Dedifferentiated amniotic fluid mesenchymal stem cell (primary cell): ENCODE data around the gene KLF11.

Experiments
- DNase-seq: peaks from one replicate; pipeline ENCODE4 v3.0.0-alpha.2; 2016; ENCODE audit errors: extremely low spot score

The KLF11 gene

DNA sequence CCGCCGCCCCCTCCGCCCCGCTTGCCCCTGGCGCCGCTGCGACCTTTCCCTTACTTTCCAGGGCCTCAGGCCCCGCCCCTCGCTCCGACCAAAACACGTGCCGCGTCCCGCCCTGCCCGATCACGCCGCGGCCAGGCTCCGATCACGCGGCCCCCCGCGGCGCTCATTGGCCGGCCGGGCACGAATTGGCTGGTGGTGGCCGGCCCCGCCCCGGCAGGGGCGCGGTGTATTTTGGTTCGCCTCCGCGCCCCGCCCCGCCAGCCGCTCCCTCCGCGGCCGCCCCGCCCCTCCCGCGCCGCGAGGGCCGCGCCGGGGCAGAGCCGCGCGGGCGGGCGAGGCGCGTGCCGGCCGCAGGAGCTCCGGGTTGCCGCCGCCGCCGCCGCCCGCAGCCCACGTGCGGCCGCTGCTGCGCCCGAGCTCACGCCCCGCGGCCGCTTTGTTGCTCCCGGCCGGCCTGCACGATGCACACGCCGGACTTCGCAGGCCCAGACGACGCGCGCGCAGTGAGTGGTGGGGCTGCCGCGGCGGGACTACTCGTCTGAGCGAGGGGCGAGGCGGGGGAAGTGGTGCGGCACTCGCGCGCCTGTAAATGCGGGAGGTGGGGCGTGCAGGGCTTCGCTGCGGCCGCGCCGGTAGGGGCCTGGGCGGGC lies at the start of gene KLF11:
KLF11 (plus strand) TSS at position 295 of the 650 bp plus-strand sequence; CDS start at position 462, 167 bp downstream.
- peak; percentile 75 for DNase-seq

GRCh38 chr2:9994462-9994861 lies 48.9 kb upstream of the KLF11 start:
- no peak for DNase-seq

DNA sequence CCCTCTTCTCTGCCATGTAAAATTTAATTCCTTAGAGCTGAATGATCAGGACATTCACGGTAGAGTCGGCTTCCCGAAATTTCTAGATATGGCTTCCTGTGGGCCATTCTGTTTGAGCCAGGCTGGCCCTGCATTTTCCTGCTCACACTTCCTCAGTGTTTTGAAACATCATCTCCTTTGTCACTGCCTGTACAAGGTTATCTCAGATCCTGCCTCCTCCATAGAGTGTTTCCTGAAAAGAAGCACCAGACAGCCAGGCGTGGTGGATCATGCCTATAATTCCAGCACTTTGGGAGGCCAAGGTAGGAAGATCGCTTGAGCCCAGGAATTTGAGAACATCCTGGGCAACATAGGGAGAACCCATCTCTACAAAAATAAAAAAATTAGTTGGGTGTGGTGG lies 48.3 kb upstream of the KLF11 start:
- no peak for DNase-seq

DNA sequence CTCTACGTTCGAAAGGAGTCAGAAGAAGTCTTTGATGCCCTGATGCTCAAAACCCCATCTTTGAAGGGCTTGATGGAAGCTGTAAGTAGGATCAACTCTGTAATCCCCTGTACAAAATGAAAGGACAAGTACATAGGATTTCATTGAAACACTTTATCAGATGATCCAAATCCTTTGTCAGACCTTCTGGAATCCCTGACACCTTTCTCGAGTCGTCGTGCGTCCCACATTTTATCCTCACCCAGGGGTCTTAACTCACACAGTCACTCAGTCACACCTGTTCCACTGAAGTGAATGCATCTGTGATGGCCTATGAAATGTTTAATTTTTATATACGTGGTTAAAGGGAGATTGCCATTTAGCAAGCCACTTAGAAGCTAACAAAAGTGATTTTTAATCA lies 47.0 kb upstream of the KLF11 start:
- no peak for DNase-seq

- no peak for DNase-seq
Measured at GRCh38 chr2:9997936-9998335, 45.4 kb upstream of the KLF11 start.

DNA sequence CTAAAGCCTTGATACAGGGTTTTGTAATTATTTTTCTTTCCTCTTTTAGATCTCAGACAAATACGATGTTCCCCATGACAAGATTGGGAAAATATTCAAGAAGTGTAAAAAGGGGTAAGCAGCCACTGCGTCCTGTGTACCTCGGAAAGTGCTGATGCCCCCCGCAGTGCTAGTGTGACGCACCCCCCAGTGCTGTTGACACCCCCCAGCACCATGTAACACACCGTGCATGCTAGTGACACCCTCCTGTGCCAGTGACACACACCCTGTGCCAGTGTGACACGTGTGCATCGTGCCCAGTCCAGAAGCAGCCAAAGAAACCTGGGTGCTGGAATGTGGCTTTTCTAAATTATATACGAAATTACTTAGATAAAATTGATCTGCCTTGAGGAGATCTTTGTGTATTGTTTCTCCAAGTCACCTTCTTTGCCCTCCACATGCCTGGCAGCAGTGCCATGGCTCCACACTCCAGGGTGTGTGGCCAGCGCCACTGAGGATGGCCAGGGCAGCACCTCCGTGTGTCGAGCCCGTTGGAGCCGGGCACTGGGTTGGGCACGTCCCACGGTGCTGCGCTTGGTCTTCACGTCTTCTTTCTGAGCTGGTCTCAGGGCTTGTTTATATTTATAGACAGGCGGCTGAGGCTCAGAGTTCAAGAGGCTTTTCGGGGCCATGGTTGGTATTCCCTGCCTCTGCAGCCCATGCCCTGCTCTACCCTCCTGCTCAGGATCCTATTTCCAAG lies 44.3 kb upstream of the KLF11 start:
- no peak for DNase-seq

- no peak for DNase-seq
Measured at GRCh38 chr2:9999693-10000092, 43.7 kb upstream of the KLF11 start.

DNA sequence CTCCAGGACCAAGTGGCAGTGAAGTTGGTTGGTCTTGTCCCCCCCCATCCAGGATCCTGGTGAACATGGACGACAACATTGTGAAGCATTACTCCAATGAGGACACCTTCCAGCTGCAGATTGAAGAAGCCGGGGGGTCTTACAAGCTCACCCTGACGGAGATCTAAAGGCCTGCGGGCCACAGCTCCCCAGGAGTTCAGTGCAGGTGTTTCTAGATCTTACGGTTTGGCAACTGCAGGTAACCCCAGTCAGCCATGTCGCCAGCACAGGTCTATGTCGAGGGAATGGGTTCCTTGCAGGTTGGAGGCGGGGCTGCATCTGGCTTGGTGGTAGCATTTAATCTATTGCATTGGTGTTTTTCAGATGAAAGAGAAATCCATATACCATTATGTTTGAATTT lies 42.8 kb upstream of the KLF11 start:
- no peak for DNase-seq

GRCh38 chr2:10001586-10001985 lies 41.8 kb upstream of the KLF11 start:
- no peak for DNase-seq

DNA sequence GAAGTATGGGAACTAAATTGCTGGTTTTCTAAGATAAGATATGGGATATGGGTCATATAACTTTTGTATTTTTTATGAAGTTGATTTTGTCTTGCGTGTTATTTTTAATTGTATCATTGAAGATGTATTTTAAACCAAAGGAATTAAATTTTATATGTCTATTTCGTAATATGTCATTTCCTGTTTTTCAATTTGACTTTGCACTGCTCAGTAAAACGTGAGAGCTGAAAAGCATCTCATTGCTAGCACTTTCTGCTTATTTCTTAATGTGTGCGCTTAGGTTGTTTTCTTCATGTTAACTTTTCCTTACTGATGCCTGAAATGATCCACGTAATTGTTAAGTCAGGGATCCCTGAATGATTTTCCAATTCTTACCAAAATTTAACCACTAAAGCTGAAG lies 41.2 kb upstream of the KLF11 start:
- no peak for DNase-seq

GRCh38 chr2:10002681-10003080 lies 40.7 kb upstream of the KLF11 start:
- no peak for DNase-seq

GRCh38 chr2:10003206-10004125 lies 39.9 kb upstream of the KLF11 start:
- no peak for DNase-seq

GRCh38 chr2:10004401-10004800 lies 38.9 kb upstream of the KLF11 start:
- DNase-seq, result no peak

- no peak for DNase-seq
Measured at GRCh38 chr2:10004836-10005235, 38.5 kb upstream of the KLF11 start.

DNA sequence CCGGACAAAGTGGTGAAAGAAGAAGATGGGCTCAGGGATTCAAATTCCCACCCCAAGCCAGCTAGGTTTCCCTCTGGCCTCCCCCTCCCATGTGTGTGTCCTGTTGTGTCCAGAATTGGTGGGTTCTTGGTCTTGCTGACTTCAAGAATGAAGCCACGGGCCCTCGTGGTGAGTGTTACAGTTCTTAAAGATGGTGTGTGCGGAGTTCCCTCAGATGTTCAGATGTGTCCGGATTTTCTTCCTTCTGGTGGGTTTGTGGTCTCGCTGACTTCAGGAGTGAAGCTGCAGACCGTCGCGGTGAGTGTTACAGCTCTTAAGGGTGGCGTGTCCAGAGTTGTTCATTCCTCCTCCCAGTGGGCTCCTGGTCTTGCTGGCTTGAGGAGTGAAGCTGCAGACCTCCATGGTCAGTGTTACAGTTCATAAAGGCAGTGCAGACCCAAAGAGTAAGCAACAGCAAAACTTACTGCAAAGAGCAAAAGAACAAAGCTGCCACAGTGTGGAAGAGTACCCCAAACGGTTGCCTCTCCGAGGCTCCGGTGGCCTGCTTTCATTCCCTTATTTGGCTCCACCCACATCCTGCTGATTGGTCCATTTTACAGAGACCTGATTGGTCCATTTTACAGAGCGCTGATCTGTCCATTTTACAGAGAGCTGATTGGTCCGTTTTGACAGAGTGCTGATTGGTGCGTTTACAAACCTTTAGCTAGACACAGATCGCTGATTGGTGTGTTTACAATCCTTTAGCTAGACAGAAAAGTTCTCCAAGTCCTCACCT lies 37.7 kb upstream of the KLF11 start:
- no peak for DNase-seq

GRCh38 chr2:10006236-10007161 lies 36.9 kb upstream of the KLF11 start:
- no peak for DNase-seq

- peak; percentile 15 for DNase-seq
Measured at GRCh38 chr2:10007435-10007834, 35.9 kb upstream of the KLF11 start.

DNA sequence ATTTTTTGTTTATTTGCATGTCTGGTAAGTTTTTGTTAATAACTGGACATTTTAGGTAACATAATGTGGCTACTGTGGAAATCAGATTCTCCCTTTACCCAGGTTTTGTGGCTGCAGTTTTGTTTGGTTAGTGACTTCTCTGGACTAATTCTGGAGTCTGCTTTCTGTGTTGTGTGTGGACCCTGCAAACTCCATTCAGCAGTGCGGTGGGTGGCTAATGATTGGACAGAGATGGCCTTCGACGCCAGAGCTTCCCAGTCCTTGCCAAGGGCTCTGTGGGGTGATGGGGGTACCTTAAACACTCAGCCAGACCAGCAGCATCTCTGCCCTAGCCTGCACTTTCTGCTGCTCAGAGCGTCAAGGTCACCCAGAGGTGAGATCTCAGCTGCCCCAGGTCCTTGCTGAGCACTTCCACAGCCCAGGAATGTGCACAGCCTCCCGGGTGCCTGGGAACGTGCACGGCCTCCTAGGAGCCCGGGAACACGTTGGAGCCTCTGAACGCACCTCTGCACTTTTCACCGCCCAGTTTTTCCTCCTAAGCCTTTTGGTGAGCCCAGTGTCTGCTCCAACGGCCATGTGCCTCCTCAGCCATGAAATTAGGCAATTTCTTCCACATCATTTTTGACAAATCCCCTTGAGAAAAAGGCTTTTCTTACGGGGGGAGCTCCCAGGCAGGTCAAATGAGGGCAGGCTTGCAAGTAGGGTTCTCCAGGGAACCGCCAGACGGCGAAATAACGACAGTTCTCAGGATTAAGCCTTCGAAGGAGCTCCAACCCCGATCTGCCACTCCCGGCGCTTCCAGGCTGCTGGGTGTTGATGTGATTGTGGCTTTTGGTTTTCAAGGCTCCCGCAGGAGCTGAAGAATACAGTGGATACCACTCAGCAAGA lies 35.2 kb upstream of the KLF11 start:
- no peak for DNase-seq

GRCh38 chr2:10008809-10009176 lies 34.6 kb upstream of the KLF11 start:
- no peak for DNase-seq
